H1 (cell line): ENCODE results near the gene MEGF11. TPM values are rescaled to one million over a fixed set of nuclear protein-coding genes. Genes with fewer than 3 reads are reported as not detected.

Experiments
- CTCF ChIA-PET: fragments of 300-600 bp; sonication (Branson Sonifier 250); formaldehyde crosslinking; loops from one replicate; lab custom pipeline; 2021; ENCODE audit not compliant: partially characterized antibody; lab: Charles Lee
- POLR2A ChIA-PET: fragments of 300-600 bp; sonication (Branson Sonifier 250); formaldehyde crosslinking; loops from one replicate; lab custom pipeline; 2021; ENCODE audit warnings: inconsistent platforms; ENCODE audit not compliant: partially characterized antibody; lab: Charles Lee
- DNase-seq, 2 experiments: peaks; one replicate each; pipeline versions ENCODE4 v3.0.0 to v3.0.0-alpha.2; 2010 to 2022; ENCODE audit warnings: low spot score in 2 of 2, low read depth in 1 of 2, mixed read lengths in 1 of 2
- FAIRE-seq: peaks from 2 replicates; lab custom pipeline; 2011; peaks lifted over from hg19 to GRCh38; lab: Jason Lieb, UNC
- H2AFZ ChIP-seq: 2 replicates; pipeline ENCODE4 v1.8.1; 2012; ENCODE audit warnings: low read length, inconsistent platforms
- H2AK5ac ChIP-seq: 2 replicates; pipeline ENCODE4 v1.6.1; 2013; ENCODE audit warnings: low read depth, low read length
- H2BK120ac ChIP-seq: replicated peaks from 2 replicates; pipeline ENCODE3; 2013; ENCODE audit warnings: low read depth, low read length, inconsistent platforms
- H2BK12ac ChIP-seq: 2 replicates; pipeline ENCODE4 v1.6.1; 2013; ENCODE audit warnings: low read depth, low read length
- H2BK15ac ChIP-seq: 2 replicates; pipeline ENCODE4 v1.6.1; 2013; ENCODE audit warnings: low read length
- H2BK20ac ChIP-seq: 2 replicates; pipeline ENCODE4 v1.6.1; 2013; ENCODE audit warnings: low read length
- H2BK5ac ChIP-seq: 2 replicates; pipeline ENCODE4 v1.6.1; 2013; ENCODE audit warnings: low read depth, low read length
- H3K14ac ChIP-seq: 2 replicates; pipeline ENCODE4 v1.6.1; 2013; ENCODE audit warnings: inconsistent platforms; ENCODE audit not compliant: insufficient read length
- H3K18ac ChIP-seq: 2 replicates; pipeline ENCODE4 v1.6.1; 2013; ENCODE audit warnings: low read length; ENCODE audit errors: extremely low read depth
- H3K23ac ChIP-seq: 2 replicates; pipeline ENCODE4 v1.6.1; 2013; ENCODE audit warnings: inconsistent platforms; ENCODE audit not compliant: insufficient read length
- H3K23me2 ChIP-seq: 2 replicates; pipeline ENCODE4 v1.6.1; 2013; ENCODE audit warnings: low read depth, low read length
- H3K27ac ChIP-seq: 2 replicates; pipeline ENCODE4 v1.6.1; 2011; ENCODE audit warnings: low read depth, low read length, inconsistent platforms
- H3K27me3 ChIP-seq, 4 experiments: replicated peaks in 1 of 4; 1 replicate in 1 of 4; 2 replicates in 3 of 4; pipeline versions ENCODE4 v1.6.1 to v1.8.1; 2011 to 2013; ENCODE audit warnings: low read length in 3 of 4, mild to moderate bottlenecking in 3 of 4, inconsistent platforms in 2 of 4, mixed read lengths in 2 of 4, moderate library complexity in 1 of 4; ENCODE audit not compliant: control insufficient read depth in 3 of 4, insufficient read depth in 3 of 4; ENCODE audit errors: extremely low read depth in 1 of 4
- H3K36me3 ChIP-seq, 4 experiments: 2 replicates each; pipeline versions ENCODE4 v1.6.1 to v1.8.1; 2011 to 2013; ENCODE audit warnings: mild to moderate bottlenecking in 4 of 4, low read length in 3 of 4, moderate library complexity in 2 of 4, control low read depth in 1 of 4, inconsistent platforms in 1 of 4; ENCODE audit not compliant: insufficient read depth in 4 of 4, control insufficient read depth in 2 of 4
- H3K4ac ChIP-seq: replicated peaks from 2 replicates; pipeline ENCODE3; 2013; ENCODE audit warnings: low read length, low read depth, mixed read lengths, inconsistent platforms; ENCODE audit not compliant: insufficient read length
- H3K4me1 ChIP-seq, 4 experiments: replicated peaks in 1 of 4; 1 replicate in 1 of 4; 2 replicates in 3 of 4; pipeline versions ENCODE4 v1.6.1 to v1.8.1; 2011 to 2013; ENCODE audit warnings: low read length in 3 of 4, inconsistent platforms in 2 of 4, mixed read lengths in 1 of 4; ENCODE audit not compliant: insufficient read depth in 4 of 4, control insufficient read depth in 3 of 4
- H3K4me2 ChIP-seq, 2 experiments: 2 replicates each; pipeline versions ENCODE4 v1.6.1 to v1.8.1; 2011 to 2013; ENCODE audit warnings: low read depth in 2 of 2, low read length in 2 of 2, control low read depth in 1 of 2, inconsistent platforms in 1 of 2, mild to moderate bottlenecking in 1 of 2; ENCODE audit not compliant: insufficient read depth in 1 of 2
- H3K4me3 ChIP-seq, 4 experiments: fragments of 200-600, 300-600 bp in 1 of 4; sonication (generic), shearing (Covaris generic), sonication (Bioruptor Twin) in 1 of 4; 2 replicates each; pipeline versions ENCODE4 v1.5.1 to v1.8.1; 2011 to 2016; ENCODE audit warnings: low read length in 4 of 4, low read depth in 3 of 4, control low read depth in 2 of 4, inconsistent platforms in 2 of 4, mild to moderate bottlenecking in 2 of 4, mixed read lengths in 1 of 4, moderate library complexity in 1 of 4; ENCODE audit not compliant: insufficient read depth in 2 of 4; ENCODE audit errors: extremely low read depth in 1 of 4
- H3K56ac ChIP-seq: replicated peaks from 2 replicates; pipeline ENCODE3; 2013; ENCODE audit warnings: low read depth, mild to moderate bottlenecking, mixed read lengths, low read length, inconsistent platforms; ENCODE audit not compliant: insufficient read length
- H3K79me1 ChIP-seq: 2 replicates; pipeline ENCODE4 v1.6.1; 2013; ENCODE audit warnings: low read depth, low read length, control low read depth
- H3K79me2 ChIP-seq, 2 experiments: 2 replicates each; pipeline versions ENCODE4 v1.6.1 to v1.8.1; 2012 to 2013; ENCODE audit warnings: low read length in 2 of 2, mild to moderate bottlenecking in 2 of 2, inconsistent platforms in 1 of 2; ENCODE audit not compliant: insufficient read depth in 2 of 2, control insufficient read depth in 1 of 2
- H3K9ac ChIP-seq, 4 experiments: replicated peaks in 1 of 4; 1 replicate in 1 of 4; 2 replicates in 3 of 4; pipeline versions ENCODE4 v1.6.1 to v1.8.1; 2011 to 2013; ENCODE audit warnings: low read depth in 3 of 4, low read length in 3 of 4, control low read depth in 2 of 4, mild to moderate bottlenecking in 2 of 4, moderate library complexity in 2 of 4, inconsistent platforms in 1 of 4; ENCODE audit errors: extremely low read depth in 1 of 4
- H3K9me3 ChIP-seq, 2 experiments: 2 replicates each; pipeline versions ENCODE4 v1.6.1 to v1.8.1; 2012 to 2013; ENCODE audit warnings: mild to moderate bottlenecking in 2 of 2, moderate library complexity in 2 of 2, control low read depth in 1 of 2, inconsistent platforms in 1 of 2, low read depth in 1 of 2, low read length in 1 of 2, mixed read lengths in 1 of 2; ENCODE audit not compliant: insufficient read depth in 2 of 2
- H4K20me1 ChIP-seq, 2 experiments: replicated peaks in 1 of 2; 2 replicates each; pipeline versions ENCODE3 to v1.8.1; 2011 to 2013; ENCODE audit warnings: inconsistent platforms in 2 of 2, low read length in 2 of 2, mild to moderate bottlenecking in 1 of 2; ENCODE audit not compliant: insufficient read depth in 2 of 2, control insufficient read depth in 1 of 2
- H4K5ac ChIP-seq: 2 replicates; pipeline ENCODE4 v1.6.1; 2013; ENCODE audit warnings: low read length, low read depth, mixed read lengths, inconsistent platforms; ENCODE audit not compliant: insufficient read length
- H4K8ac ChIP-seq: 2 replicates; pipeline ENCODE4 v1.8.0; 2013; ENCODE audit warnings: mild to moderate bottlenecking, moderate library complexity, low read length, inconsistent platforms; ENCODE audit not compliant: insufficient read depth; ENCODE audit errors: extremely low read depth
- H4K91ac ChIP-seq: replicated peaks from 2 replicates; pipeline ENCODE3; 2013; ENCODE audit warnings: low read length, mixed read lengths, inconsistent platforms; ENCODE audit not compliant: insufficient read length
- BACH1 ChIP-seq: IDR thresholded peaks from 2 replicates; pipeline ENCODE4 v1.6.1; 2012; ENCODE audit warnings: low read length, improper control_type of control experiment
- BRCA1 ChIP-seq: IDR thresholded peaks from 2 replicates; pipeline ENCODE4 v1.6.1; 2012; ENCODE audit warnings: low read depth, low read length, improper control_type of control experiment
- CREB1 ChIP-seq: IDR thresholded peaks from 2 replicates; pipeline ENCODE4 v1.6.1; 2012; ENCODE audit warnings: inconsistent platforms
- CTBP2 ChIP-seq: IDR thresholded peaks from 2 replicates; pipeline ENCODE4 v1.7.0; 2011; ENCODE audit warnings: borderline replicate concordance, mild to moderate bottlenecking, moderate library complexity, mixed read lengths, low read length; ENCODE audit not compliant: insufficient read depth, insufficient read length
- FOSL1 ChIP-seq: IDR thresholded peaks from 2 replicates; pipeline ENCODE4 v1.6.1; 2011; ENCODE audit warnings: mild to moderate bottlenecking, low read depth, low read length, moderate library complexity; ENCODE audit not compliant: insufficient read depth
- MAFK ChIP-seq: IDR thresholded peaks from 2 replicates; pipeline ENCODE4 v1.6.1; 2012; ENCODE audit warnings: low read depth, mild to moderate bottlenecking, improper control_type of control experiment, low read length
- MAX ChIP-seq: IDR thresholded peaks from 2 replicates; pipeline ENCODE4 v1.6.1; 2012; ENCODE audit warnings: inconsistent platforms
- SIN3A ChIP-seq, 2 experiments: IDR thresholded peaks in 1 of 2; conservative IDR thresholded peaks in 1 of 2; 2 replicates each; pipeline ENCODE4 v1.6.1; 2011 to 2012; ENCODE audit warnings: low read length in 2 of 2, improper control_type of control experiment in 1 of 2, low read depth in 1 of 2, mild to moderate bottlenecking in 1 of 2
- SIX5 ChIP-seq: IDR thresholded peaks from 2 replicates; pipeline ENCODE4 v1.6.1; 2011; ENCODE audit warnings: mild to moderate bottlenecking, low read depth, low read length
- WGBS, 2 experiments: shearing (Covaris generic) in 1 of 2; methylation state at CpG; one replicate each; pipeline versions ENCODE4 v1.1.6 to v1.1.7; 2013 to 2015; ENCODE audit warnings: low lambda C conversion rate in 2 of 2, mixed read lengths in 2 of 2, inconsistent platforms in 1 of 2, low coverage in 1 of 2, missing lambda C conversion rate in 1 of 2; ENCODE audit not compliant: insufficient replicate concordance in 2 of 2, insufficient coverage in 1 of 2, insufficient read length in 1 of 2; ENCODE audit errors: extremely low coverage in 1 of 2, missing lambda C conversion rate in 1 of 2; 5-methylcytosine and 5-hydroxymethylcytosine counted together
- polyA plus RNA-seq, 7 experiments: library from polyadenylated mRNA; depleted of rRNA in 3 of 7; stranded (reverse) in 5 of 7; unstranded in 2 of 7; fragments of >200 nt in 5 of 7; fragments of 200-250 nt in 2 of 7; gene quantifications; 1 replicate in 5 of 7; 2 replicates in 1 of 7; 4 replicates in 1 of 7; pipeline versions ENCODE4 v1.2.1 to v1.2.3, GENCODE V29; 2011 to 2013; ENCODE audit warnings: missing spikeins in 2 of 7, mixed read lengths in 2 of 7
- total RNA-seq: library from RNA; stranded (reverse); fragmentation: NEBNext Ultra II Directional; extraction: Animal tissue kit (Norgen Biotek cat#: 25700); gene quantifications from 2 replicates; pipeline ENCODE4 v1.2.1, GENCODE V29; 2021

The MEGF11 gene
- total and polyA plus RNA-seq, 2 of the 8 experiments (the other 6 are each of a cell fraction or from before 2014, with no cell fraction given) = 4.4 to 4.8 TPM

GRCh38 chr15:65929573-65929972 lies 324.0 kb downstream of the MEGF11 start:
- Histone ChIP-seq H2AFZ (no peak overlapping the region), H3K4me2 (no peak overlapping the region), H3K27me3 (no peaks in the 10 kb centered on the region), H4K20me1 (no peaks in the 10 kb centered on the region), H3K14ac (no peak overlapping the region), H2BK5ac (no peak overlapping the region), H3K79me1 (no peaks in the 10 kb centered on the region), H2AK5ac (no peak overlapping the region), H3K9ac (no peak overlapping the region), H4K5ac (no peak overlapping the region), H3K4me3 (no peak overlapping the region), H2BK20ac (no peak overlapping the region), H2BK120ac (no peak overlapping the region), H3K4ac (no peak overlapping the region), H4K91ac (no peak overlapping the region), H3K79me2 (no peaks in the 10 kb centered on the region), H2BK15ac (no peak overlapping the region), H3K27ac (no peak overlapping the region), H3K23ac (no peak overlapping the region), H3K36me3 (no peaks in the 10 kb centered on the region), H3K56ac (no peak overlapping the region)
- ChIA-PET CTCF (interaction anchor here (0.8 to 5.1 kb wide), 10 partner anchors 9 to 333 kb away, joined by 3 to 45 read pairs (median 4); no protein-coding TSS in a partner anchor), POLR2A (interaction anchor here (0.6 to 1.8 kb wide), 3 partner anchors 42 to 362 kb away, joined by 3 to 4 read pairs (median 3); partner anchors contain the start of gene RAB11A)
- no peak for FAIRE-seq
- no peak for DNase-seq
- TF ChIP-seq CREB1 (no peak), SIN3A (conservative IDR thresholded peaks at IDR 0.05 in 1 of 2, IDR thresholded peaks at IDR 0.05 in 1 of 2; ENCODE audit: low read depth in 1 of 2, low read length in 2 of 2) (no peak), FOSL1 (no peak), MAX (no peak), BRCA1 (no peak), BACH1 (no peak), SIX5 (no peak), MAFK (no peak), CTBP2 (no peak)
- TF ChIP-seq, all 59 proteins: peak for 0
- no peaks in the 10 kb centered on the region for H3K23me2 ChIP-seq
- peaks cover 0 to 2% (median 0%) of the 10 kb centered on the region in 4 experiments; a peak in 3 of 7 replicates for H3K4me1 ChIP-seq
- no peak overlapping the region for H4K8ac ChIP-seq
- WGBS, 2 experiments = 87% methylated on average over 7 of the region's 7 CpGs; no CpG with 5 or more reads in 1 of the 2 experiments
- no peak overlapping the region for H2BK12ac ChIP-seq
- no peak overlapping the region for H3K18ac ChIP-seq
- no peaks in the 10 kb centered on the region for H3K9me3 ChIP-seq
